Inflammatory macrophage treated with lipopolysaccharide for 1 hour (primary cell): ENCODE measurements around the gene NDUFB7.

Experiments
- DNase-seq, 2 donors: peaks; one replicate each; pipeline ENCODE4 v3.0.0-alpha.2; 2020 to 2022

The NDUFB7 gene

GRCh38 chr19:14519245-14519859, 52.5 kb downstream of the NDUFB7 start:
- DNase-seq = no peak

GRCh38 chr19:14517840-14518505, 53.9 kb downstream of the NDUFB7 start, which contains the start of gene DNAJB1:
Gene DNAJB1, minus strand, starts transcription at chr19:14518397. Its CDS starts 48 bp downstream, at chr19:14518349.
- DNase-seq = peak; percentile 77 to 80

GRCh38 chr19:14517446-14517839, 54.4 kb downstream of the NDUFB7 start:
- no peak for DNase-seq

- no peak for DNase-seq
These were observed 55.0 kb downstream of the NDUFB7 start for GRCh38 chr19:14516746-14517438.
